Suprapubic skin (tissue), 4 donors: ENCODE results near the gene ESAM.

ENCODE experiments used
- EP300 ChIP-seq: sonication (generic); formaldehyde crosslinking; IDR thresholded peaks from one replicate; pipeline ENCODE4 v1.6.1; 2017; ENCODE audit warnings: antibody characterized with exemption
- POLR2A ChIP-seq, 2 donors: fragments of 450-650 bp; IDR thresholded peaks; one replicate each; pipeline ENCODE4 v1.6.1; 2017; ENCODE audit warnings: antibody characterized with exemption in 2 of 2, mild to moderate bottlenecking in 2 of 2, moderate library complexity in 2 of 2
- POLR2AphosphoS5 ChIP-seq, 3 donors: sonication (generic); formaldehyde crosslinking; IDR thresholded peaks; one replicate each; pipeline ENCODE4 v1.6.1; 2017; ENCODE audit warnings: antibody characterized with exemption in 3 of 3
- TF ChIP-seq, protein P1 (sequence below), 2 donors: fragments of 200-600 bp in 1 of 2; fragments of 450-650 bp in 1 of 2; sonication (generic) in 1 of 2; IDR thresholded peaks; one replicate each; pipeline ENCODE4 v1.5.1; 2016 to 2019; ENCODE audit warnings: antibody characterized with exemption in 2 of 2, mild to moderate bottlenecking in 1 of 2, moderate library complexity in 1 of 2

GRCh38 chr11:124758355-124759265, 3.5 kb downstream of the ESAM start:
- no peak for TF ChIP-seq POLR2A (IDR thresholded peaks at IDR 0.05)
- TF ChIP-seq, protein P1, sequence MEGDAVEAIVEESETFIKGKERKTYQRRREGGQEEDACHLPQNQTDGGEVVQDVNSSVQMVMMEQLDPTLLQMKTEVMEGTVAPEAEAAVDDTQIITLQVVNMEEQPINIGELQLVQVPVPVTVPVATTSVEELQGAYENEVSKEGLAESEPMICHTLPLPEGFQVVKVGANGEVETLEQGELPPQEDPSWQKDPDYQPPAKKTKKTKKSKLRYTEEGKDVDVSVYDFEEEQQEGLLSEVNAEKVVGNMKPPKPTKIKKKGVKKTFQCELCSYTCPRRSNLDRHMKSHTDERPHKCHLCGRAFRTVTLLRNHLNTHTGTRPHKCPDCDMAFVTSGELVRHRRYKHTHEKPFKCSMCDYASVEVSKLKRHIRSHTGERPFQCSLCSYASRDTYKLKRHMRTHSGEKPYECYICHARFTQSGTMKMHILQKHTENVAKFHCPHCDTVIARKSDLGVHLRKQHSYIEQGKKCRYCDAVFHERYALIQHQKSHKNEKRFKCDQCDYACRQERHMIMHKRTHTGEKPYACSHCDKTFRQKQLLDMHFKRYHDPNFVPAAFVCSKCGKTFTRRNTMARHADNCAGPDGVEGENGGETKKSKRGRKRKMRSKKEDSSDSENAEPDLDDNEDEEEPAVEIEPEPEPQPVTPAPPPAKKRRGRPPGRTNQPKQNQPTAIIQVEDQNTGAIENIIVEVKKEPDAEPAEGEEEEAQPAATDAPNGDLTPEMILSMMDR (IDR thresholded peaks at IDR 0.05), result peak; percentile 35 to 81
- TF ChIP-seq POLR2AphosphoS5 (IDR thresholded peaks at IDR 0.05), result no peak
- no peak for TF ChIP-seq EP300
